Measurements from ENCODE around the gene SYNGR3.

- TF ChIP-seq EP300 (IDR thresholded peaks at IDR 0.05; ENCODE audit: borderline replicate concordance) (peak; percentile 49; the same call in 1 of the 2 replicates), TAF1 (IDR thresholded peaks at IDR 0.05; ENCODE audit: low read depth) (0 out of 2 replicates have a peak, but pooled peaks have one; percentile 37), REST (IDR thresholded peaks at IDR 0.05; ENCODE audit: low read depth) (no peak), CREB1 (IDR thresholded peaks at IDR 0.05; ENCODE audit: low read depth) (peak; percentile 10; the same call in 1 of the 2 replicates), CEBPB (IDR thresholded peaks at IDR 0.05) (no peak), NFIC (IDR thresholded peaks at IDR 0.05) (no peak; the same call in 1 of the 2 replicates), YY1 (IDR thresholded peaks at IDR 0.05; ENCODE audit: low read depth) (0 out of 2 replicates have a peak, but pooled peaks have one; percentile 13), FOXM1 (IDR thresholded peaks at IDR 0.05; ENCODE audit: borderline replicate concordance, low read depth) (no peak)
- TF ChIP-seq, protein P1, sequence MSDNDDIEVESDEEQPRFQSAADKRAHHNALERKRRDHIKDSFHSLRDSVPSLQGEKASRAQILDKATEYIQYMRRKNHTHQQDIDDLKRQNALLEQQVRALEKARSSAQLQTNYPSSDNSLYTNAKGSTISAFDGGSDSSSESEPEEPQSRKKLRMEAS (IDR thresholded peaks at IDR 0.05), result peak; percentile 52
Measured at GRCh38 chr16:2023092-2024031, 33.6 kb downstream of the SYNGR3 start.
